Right atrium auricular region (tissue), 2 donors: Measurements from ENCODE around the gene RAB2B. TPM values are rescaled to one million over a fixed set of nuclear protein-coding genes. Genes with fewer than 3 reads are reported as not detected.

Experiments
- DNase-seq: peaks from one replicate; pipeline ENCODE4 v3.0.0-alpha.2; 2019; ENCODE audit warnings: low spot score
- H3K27ac ChIP-seq, 2 donors: fragments of 200-600 bp; sonication (generic); 1 replicate in 1 of 2; 2 replicates in 1 of 2; pipeline ENCODE4 v1.5.1; 2016 to 2019
- H3K27me3 ChIP-seq, 2 donors: fragments of 200-600 bp; sonication (generic); one replicate each; pipeline versions ENCODE4 v1.5.1 to v1.6.0; 2017 to 2019
- H3K36me3 ChIP-seq: fragments of 200-600 bp; sonication (generic); one replicate; pipeline ENCODE4 v1.5.1; 2016
- H3K4me1 ChIP-seq, 2 donors: fragments of 200-600 bp; sonication (generic); one replicate each; pipeline versions ENCODE4 v1.5.1 to v1.6.0; 2017 to 2019
- H3K4me3 ChIP-seq, 2 donors: fragments of 200-600 bp; sonication (generic); 1 replicate in 1 of 2; 2 replicates in 1 of 2; pipeline ENCODE4 v1.5.1; 2017 to 2019; ENCODE audit warnings: mild to moderate bottlenecking in 1 of 2, moderate library complexity in 1 of 2
- H3K9me3 ChIP-seq, 2 donors: fragments of 200-600 bp; sonication (generic); one replicate each; pipeline ENCODE4 v1.5.1; 2019
- CTCF ChIP-seq, 2 donors: fragments of 200-600 bp; sonication (generic); IDR thresholded peaks; one replicate each; pipeline ENCODE4 v1.5.1; 2019; ENCODE audit warnings: antibody characterized with exemption in 2 of 2
- total RNA-seq, 2 donors: library from RNA; depleted of rRNA; stranded (reverse); fragments of >200 nt; gene quantifications; one replicate each; pipeline ENCODE4 v1.1.0, GENCODE V29; 2016

The RAB2B gene
- total RNA-seq, 2 donors from 2014 or later = 11.8 to 22.2 TPM

GRCh38 chr14:21509432-21510143 lies 32.8 kb upstream of the RAB2B start:
- no peak overlapping the region for H3K27ac ChIP-seq
- H3K4me1 ChIP-seq = peaks cover 0 to 18% of the 10 kb centered on the region in 2 donors
- no peaks in the 10 kb centered on the region for H3K9me3 ChIP-seq
- no peaks in the 10 kb centered on the region for H3K36me3 ChIP-seq
- no peak for TF ChIP-seq CTCF (IDR thresholded peaks at IDR 0.05)
- no peak for DNase-seq
- peak overlapping the region; percentile 87 to 97 for H3K4me3 ChIP-seq
- H3K27me3 ChIP-seq = no peaks in the 10 kb centered on the region

GRCh38 chr14:21506557-21506956 lies 29.8 kb upstream of the RAB2B start:
- Histone ChIP-seq H3K4me3 (no peak overlapping the region), H3K27ac (no peak overlapping the region), H3K9me3 (no peaks in the 10 kb centered on the region), H3K4me1 (peaks cover 0 to 18% of the 10 kb centered on the region in 2 donors), H3K27me3 (no peaks in the 10 kb centered on the region), H3K36me3 (peaks cover 20% of the 10 kb centered on the region)
- no peak for TF ChIP-seq CTCF (IDR thresholded peaks at IDR 0.05)
- no peak for DNase-seq

GRCh38 chr14:21505012-21505553 lies 28.3 kb upstream of the RAB2B start:
- H3K27ac ChIP-seq = no peak overlapping the region
- H3K36me3 ChIP-seq = peaks cover 34% of the 10 kb centered on the region
- H3K9me3 ChIP-seq = no peaks in the 10 kb centered on the region
- no peaks in the 10 kb centered on the region for H3K27me3 ChIP-seq
- H3K4me1 ChIP-seq = peaks cover 0 to 11% of the 10 kb centered on the region in 2 donors
- no peak for TF ChIP-seq CTCF (IDR thresholded peaks at IDR 0.05)
- no peak overlapping the region for H3K4me3 ChIP-seq
- no peak for DNase-seq

- Histone ChIP-seq H3K4me1 (no peaks in the 10 kb centered on the region), H3K4me3 (no peak overlapping the region), H3K36me3 (peaks cover 51% of the 10 kb centered on the region), H3K27me3 (no peaks in the 10 kb centered on the region), H3K9me3 (no peaks in the 10 kb centered on the region), H3K27ac (no peak overlapping the region)
- no peak for TF ChIP-seq CTCF (IDR thresholded peaks at IDR 0.05)
- DNase-seq = no peak
These were observed 26.6 kb upstream of the RAB2B start for GRCh38 chr14:21503376-21503775.

- H3K36me3 ChIP-seq = peaks cover 69% of the 10 kb centered on the region
- H3K4me1 ChIP-seq = no peaks in the 10 kb centered on the region
- no peaks in the 10 kb centered on the region for H3K27me3 ChIP-seq
- no peak for DNase-seq
- no peak for TF ChIP-seq CTCF (IDR thresholded peaks at IDR 0.05)
- no peak overlapping the region for H3K27ac ChIP-seq
- H3K4me3 ChIP-seq = no peak overlapping the region
- H3K9me3 ChIP-seq = no peaks in the 10 kb centered on the region
These were observed 24.8 kb upstream of the RAB2B start for GRCh38 chr14:21501568-21501967.
